OCI-LY7 (cell line): ENCODE measurements around the gene IFI30. TPM values are rescaled to one million over a fixed set of nuclear protein-coding genes. Genes with fewer than 3 reads are reported as not detected.

Experiments used
- BruUV-seq: library from RNA; stranded (reverse); fragments of 400-500 nt; replicated peaks from 2 replicates; lab custom pipeline; 2021; lab: Mats Ljungman, UMichigan
- CTCF ChIA-PET: fragments of 300-600 bp; sonication (Branson Sonifier 250); formaldehyde crosslinking; loops from one replicate; lab custom pipeline; 2022; ENCODE audit warnings: antibody characterized with exemption; ENCODE audit not compliant: unreplicated experiment; lab: Charles Lee
- POLR2A ChIA-PET: fragments of 300-600 bp; sonication (Branson Sonifier 250); formaldehyde crosslinking; loops from one replicate; lab custom pipeline; 2022; ENCODE audit warnings: antibody characterized with exemption; lab: Charles Lee
- DNase-seq: peaks from one replicate; pipeline ENCODE4 v3.0.0-alpha.2; 2015; ENCODE audit warnings: low spot score
- H2AFZ ChIP-seq: fragments of 200-600 bp; sonication (generic), shearing (Covaris generic); 2 replicates; pipeline ENCODE4 v1.6.1; 2014; ENCODE audit warnings: mild to moderate bottlenecking, antibody characterized with exemption, low read length, moderate library complexity
- H3K27ac ChIP-seq: fragments of 200-600 bp; sonication (generic); 2 replicates; pipeline ENCODE4 v1.5.1; 2014; ENCODE audit warnings: mixed run types, low read depth, mild to moderate bottlenecking, moderate library complexity, low read length, inconsistent platforms; ENCODE audit not compliant: poor library complexity, severe bottlenecking
- H3K36me3 ChIP-seq: fragments of 200-600 bp; sonication (generic); 2 replicates; pipeline ENCODE4 v1.6.1; 2014; ENCODE audit warnings: mild to moderate bottlenecking, antibody characterized with exemption, low read length, moderate library complexity, mixed read lengths; ENCODE audit not compliant: insufficient read depth
- H3K4me1 ChIP-seq: fragments of 200-600 bp; sonication (generic); 2 replicates; pipeline ENCODE4 v1.5.1; 2014; ENCODE audit warnings: mild to moderate bottlenecking, low read length; ENCODE audit not compliant: insufficient read depth, poor library complexity, severe bottlenecking
- H3K4me2 ChIP-seq: fragments of 200-600 bp; sonication (generic); 2 replicates; pipeline ENCODE4 v1.6.1; 2014; ENCODE audit warnings: mild to moderate bottlenecking, low read length
- H3K4me3 ChIP-seq: fragments of 200-600 bp; sonication (generic); 2 replicates; pipeline ENCODE4 v1.5.1; 2014; ENCODE audit warnings: mild to moderate bottlenecking, low read depth, low read length; ENCODE audit not compliant: poor library complexity, severe bottlenecking
- H3K79me2 ChIP-seq: fragments of 200-600 bp; sonication (generic); 2 replicates; pipeline ENCODE4 v1.6.1; 2016; ENCODE audit warnings: low read depth, mild to moderate bottlenecking, low read length, moderate library complexity, mixed read lengths; ENCODE audit not compliant: insufficient read depth
- H3K9me2 ChIP-seq: fragments of 200-600 bp; sonication (generic); 2 replicates; pipeline ENCODE4 v1.6.1; 2016; ENCODE audit warnings: mild to moderate bottlenecking, low read length, mixed read lengths; ENCODE audit not compliant: insufficient read depth
- H3K9me3 ChIP-seq: fragments of 200-600 bp; sonication (generic); 2 replicates; pipeline ENCODE4 v1.6.1; 2014; ENCODE audit warnings: mild to moderate bottlenecking, mixed run types, low read length, mixed read lengths
- H4K20me1 ChIP-seq: fragments of 200-600 bp; sonication (generic); 2 replicates; pipeline ENCODE4 v1.6.1; 2014; ENCODE audit warnings: mild to moderate bottlenecking, antibody characterized with exemption, low read length, moderate library complexity, mixed read lengths; ENCODE audit not compliant: insufficient read depth
- CTCF ChIP-seq: fragments of 200-600 bp; sonication (generic); conservative IDR thresholded peaks from 2 replicates; pipeline ENCODE4 v1.5.1; 2014; ENCODE audit warnings: mild to moderate bottlenecking, antibody characterized with exemption, low read length, moderate library complexity, mixed read lengths
- EZH2phosphoT487 ChIP-seq: fragments of 200-600 bp; sonication (generic); IDR thresholded peaks from 2 replicates; pipeline ENCODE4 v1.6.1; 2018; ENCODE audit warnings: low read depth, borderline replicate concordance, mild to moderate bottlenecking, mixed run types, antibody characterized with exemption, low read length, moderate library complexity, mixed read lengths
- intact Hi-C: fragments of 100-400 bp; cut with micrococcal nuclease; formaldehyde crosslinking; loops from one replicate; pipeline ENCODE4 v1.10.0; 2022; ENCODE audit not compliant: unreplicated experiment
- total RNA-seq, 2 experiments: library from RNA; depleted of rRNA in 1 of 2; stranded (reverse); fragments of >200 nt in 1 of 2; shearing (Covaris generic) in 1 of 2; gene quantifications; 2 replicates each; pipeline ENCODE4 v1.2.3, GENCODE V29; 2014 to 2022

The IFI30 gene
- total RNA-seq, 2 experiments from 2014 or later, result 170 to 195 TPM

GRCh38 chr19:18218600-18218999 lies 45.0 kb downstream of the IFI30 start:
- H3K36me3 ChIP-seq, result no peaks in the 10 kb centered on the region
- no peaks in the 10 kb centered on the region for H4K20me1 ChIP-seq
- H3K9me2 ChIP-seq, result no peaks in the 10 kb centered on the region
- BruUV-seq, result no TSS peak
- H3K4me1 ChIP-seq, result no peaks in the 10 kb centered on the region
- no peak overlapping the region for H3K4me3 ChIP-seq
- H3K79me2 ChIP-seq, result no peaks in the 10 kb centered on the region
- intact Hi-C loops, result no loop called here
- POLR2A ChIA-PET, result interaction anchor here (0.7 kb wide), 1 partner anchor 531 kb away, joined by 3 read pairs; no protein-coding TSS in a partner anchor
- H3K27ac ChIP-seq, result no peak overlapping the region
- H3K9me3 ChIP-seq, result no peaks in the 10 kb centered on the region
- no peak overlapping the region for H3K4me2 ChIP-seq
- DNase-seq, result no peak
- H2AFZ ChIP-seq, result no peak overlapping the region
- no peak for TF ChIP-seq CTCF
- no peak for TF ChIP-seq EZH2phosphoT487
- CTCF ChIA-PET, result no interaction called here

- TF ChIP-seq CTCF (no peak), EZH2phosphoT487 (no peak)
- no peak overlapping the region for H2AFZ ChIP-seq
Observed at GRCh38 chr19:18219911-18220631, 46.5 kb downstream of the IFI30 start.

GRCh38 chr19:18220632-18221275 lies 47.1 kb downstream of the IFI30 start:
- H3K4me2 ChIP-seq, result no peak overlapping the region
- CTCF ChIA-PET, result no interaction called here
- POLR2A ChIA-PET, result interaction anchor here (0.6 kb wide), 1 partner anchor 131 kb away, joined by 3 read pairs; no protein-coding TSS in a partner anchor
- H2AFZ ChIP-seq, result no peak overlapping the region
- H4K20me1 ChIP-seq, result no peaks in the 10 kb centered on the region
- H3K9me3 ChIP-seq, result no peaks in the 10 kb centered on the region
- no peaks in the 10 kb centered on the region for H3K9me2 ChIP-seq
- BruUV-seq, result no TSS peak
- no peak overlapping the region for H3K27ac ChIP-seq
- H3K4me1 ChIP-seq, result peaks cover 18% of the 10 kb centered on the region
- no peaks in the 10 kb centered on the region for H3K79me2 ChIP-seq
- no peaks in the 10 kb centered on the region for H3K36me3 ChIP-seq
- intact Hi-C loops, result no loop called here
- H3K4me3 ChIP-seq, result no peak overlapping the region
- no peak for TF ChIP-seq CTCF
- no peak for TF ChIP-seq EZH2phosphoT487
- no peak for DNase-seq

More at GRCh38 chr19:18219911-18220631, 46.5 kb downstream of the IFI30 start:
- ChIA-PET POLR2A (interaction anchor here (0.6 kb wide), 1 partner anchor 132 kb away, joined by 3 read pairs; no protein-coding TSS in a partner anchor), CTCF (no interaction called here)
- BruUV-seq, result no TSS peak
- no peaks in the 10 kb centered on the region for H3K36me3 ChIP-seq
- no peak overlapping the region for H3K4me2 ChIP-seq
- H3K27ac ChIP-seq, result no peak overlapping the region
- no peaks in the 10 kb centered on the region for H3K9me2 ChIP-seq
- H3K4me1 ChIP-seq, result peaks cover 12% of the 10 kb centered on the region
- H3K79me2 ChIP-seq, result no peaks in the 10 kb centered on the region
- no peaks in the 10 kb centered on the region for H4K20me1 ChIP-seq
- no peak for DNase-seq
- no peak overlapping the region for H3K4me3 ChIP-seq
- no peaks in the 10 kb centered on the region for H3K9me3 ChIP-seq
- intact Hi-C loops, result no loop called here
